ENCODE results near the gene GARIN5B. TPM values are rescaled to one million over a fixed set of nuclear protein-coding genes. Genes with fewer than 3 reads are reported as not detected.

GARIN5B gene
- total and polyA plus RNA-seq, 2 of the 13 experiments (the other 11 are each of a cell fraction or from before 2014, with no cell fraction given) = not detected

GRCh38 chr19:55339105-55339888 is 23.8 kb downstream of the GARIN5B start, which contains the start of gene KMT5C:
TSS of gene KMT5C (plus strand) at chr19:55339876. CDS start at chr19:55341937, 2,061 bp downstream.
- in situ Hi-C loops (cut with HindIII; ENCODE audit: extremely low pct_ligation_motif_present, low pct_unique_long_range_greater_than_20kb) (no loop called here), intact Hi-C loops (cut with micrococcal nuclease; ENCODE audit: unreplicated experiment) (loop anchor here (1.0 to 5.0 kb wide), 2 partner anchors 38 to 773 kb away; no protein-coding TSS in a partner anchor)
- no peaks in the 10 kb centered on the region; a peak in 1 of 5 replicates for H3K27me3 ChIP-seq (ENCODE audit: control insufficient read depth in 1 of 2, insufficient read depth in 2 of 2, low read length in 2 of 2)
- H3K4me3 ChIP-seq (replicated peaks in 1 of 3; ENCODE audit: insufficient read depth in 1 of 3, low read depth in 2 of 3, low read length in 3 of 3) = peak within 1 kb of the TSS; percentile 82 to 99 (median 91)
- BruUV-seq (replicated peaks) = no TSS peak
- FAIRE-seq (peak; percentile 100), DNase-seq (ENCODE audit: low spot score) (peak; percentile 100), ATAC-seq (peak; percentile 91)
- H4K20me1 ChIP-seq (ENCODE audit: insufficient read depth, low read length) = peaks cover 3% of the 10 kb centered on the region; the same call in 1 of the 2 replicates
- no peaks in the 10 kb centered on the region for H3K9me3 ChIP-seq (ENCODE audit: low read length)
- CTCF ChIA-PET (ENCODE audit: low intra/inter-chr PET ratio, low total read pairs) = interaction anchor here (1.1 kb wide), 1 partner anchor 38 kb away, joined by 3 read pairs; no protein-coding TSS in a partner anchor
- peak within 1 kb of the TSS; percentile 95 for H3K9ac ChIP-seq (ENCODE audit: insufficient read depth, low read depth, low read length)
- under 1% methylated on average over 42 of the region's 63 CpGs for whole genome bisulfite sequencing (ENCODE audit: low lambda C conversion rate)
- H3K4me1 ChIP-seq (ENCODE audit: insufficient read depth, low read length) = peaks cover 30% of the 10 kb centered on the region
- peaks cover 2 to 7% of the 10 kb centered on the region in 2 experiments; a peak in 3 of 5 replicates for H3K36me3 ChIP-seq (replicated peaks in 1 of 2; ENCODE audit: control insufficient read depth in 1 of 2, insufficient read depth in 2 of 2, low read length in 2 of 2)
- peak within 1 kb of the TSS; percentile 86 for H3K27ac ChIP-seq (ENCODE audit: extremely low read length, insufficient read depth, low read length)
- POLR2A ChIA-PET = interaction anchor here (0.6 to 2.0 kb wide), 34 partner anchors 9 to 315 kb away, joined by 3 to 20 read pairs (median 4); partner anchors contain the start of genes DNAAF3, GARIN5B, HSPBP1 and ISOC2
- H3K79me2 ChIP-seq (ENCODE audit: insufficient read depth, low read length) = peaks cover 5% of the 10 kb centered on the region
- H3K4me2 ChIP-seq (ENCODE audit: low read depth, low read length) = peak within 1 kb of the TSS; percentile 97
- peak within 1 kb of the TSS; percentile 20 for H2AFZ ChIP-seq (ENCODE audit: low read length)
- TF ChIP-seq MED1 (CRISPR knock-in tag; IDR thresholded peaks at IDR 0.05) = peak; percentile 7; the same call in 1 of the 2 replicates
- TF ChIP-seq CENPX (CRISPR knock-in tag; IDR thresholded peaks at IDR 0.05) = no peak
- peak; percentile 95 for TF ChIP-seq RFX1 (IDR thresholded peaks at IDR 0.05)
- TF ChIP-seq ZNF83 (CRISPR knock-in tag; IDR thresholded peaks at IDR 0.05; ENCODE audit: borderline replicate concordance) = no peak
- no peak for TF ChIP-seq ZNF235 (CRISPR knock-in tag; IDR thresholded peaks at IDR 0.05; ENCODE audit: borderline replicate concordance)
- TF ChIP-seq ZNF788 (CRISPR knock-in tag; IDR thresholded peaks at IDR 0.05; ENCODE audit: borderline replicate concordance) = peak; percentile 10; the same call in 1 of the 2 replicates
- peak; percentile 19 for TF ChIP-seq XRCC5 (optimal IDR thresholded peaks at IDR 0.05; ENCODE audit: low read length)
- TF ChIP-seq ZSCAN20 (CRISPR knock-in tag; IDR thresholded peaks at IDR 0.05; ENCODE audit: borderline replicate concordance) = no peak
- TF ChIP-seq ATF7-NPFF (CRISPR knock-in tag; IDR thresholded peaks at IDR 0.05; ENCODE audit: low read depth) = peak; percentile 61; the same call in 1 of the 2 replicates
- no peak for TF ChIP-seq HNF1B (CRISPR knock-in tag; IDR thresholded peaks at IDR 0.05)
- no peak for TF ChIP-seq WIZ (CRISPR knock-in tag; IDR thresholded peaks at IDR 0.05)
- TF ChIP-seq ZSCAN25 (CRISPR knock-in tag; IDR thresholded peaks at IDR 0.05) = peak; percentile 26; the same call in 1 of the 2 replicates
- TF ChIP-seq HOXA9 (CRISPR knock-in tag; IDR thresholded peaks at IDR 0.05; ENCODE audit: borderline replicate concordance) = no peak
- no peak for TF ChIP-seq FUBP1 (CRISPR knock-in tag; IDR thresholded peaks at IDR 0.05; ENCODE audit: borderline replicate concordance)
- TF ChIP-seq, protein P1, sequence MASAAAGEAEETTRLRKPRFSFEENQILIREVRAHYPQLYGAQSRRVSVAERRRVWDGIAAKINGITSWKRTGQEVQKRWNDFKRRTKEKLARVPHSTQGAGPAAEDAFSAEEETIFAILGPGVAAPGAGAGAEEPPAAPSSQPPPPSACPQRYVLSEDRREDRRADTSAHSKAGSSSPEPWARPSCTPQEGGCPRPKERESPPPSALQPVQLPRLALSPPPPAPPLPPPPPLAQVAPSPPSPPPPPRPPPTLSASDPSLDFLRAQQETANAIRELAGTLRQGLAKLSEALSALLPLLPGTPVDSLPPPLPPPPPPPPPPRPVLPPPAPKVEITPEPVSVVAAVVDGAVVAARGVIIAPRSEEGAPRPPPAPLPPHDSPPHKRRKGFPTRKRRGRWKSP (CRISPR knock-in tag; IDR thresholded peaks at IDR 0.05) = no peak
- no peak for TF ChIP-seq ZNF703 (CRISPR knock-in tag; IDR thresholded peaks at IDR 0.05; ENCODE audit: borderline replicate concordance)
